ENCODE measurements around the gene EIF2S2.

DNA sequence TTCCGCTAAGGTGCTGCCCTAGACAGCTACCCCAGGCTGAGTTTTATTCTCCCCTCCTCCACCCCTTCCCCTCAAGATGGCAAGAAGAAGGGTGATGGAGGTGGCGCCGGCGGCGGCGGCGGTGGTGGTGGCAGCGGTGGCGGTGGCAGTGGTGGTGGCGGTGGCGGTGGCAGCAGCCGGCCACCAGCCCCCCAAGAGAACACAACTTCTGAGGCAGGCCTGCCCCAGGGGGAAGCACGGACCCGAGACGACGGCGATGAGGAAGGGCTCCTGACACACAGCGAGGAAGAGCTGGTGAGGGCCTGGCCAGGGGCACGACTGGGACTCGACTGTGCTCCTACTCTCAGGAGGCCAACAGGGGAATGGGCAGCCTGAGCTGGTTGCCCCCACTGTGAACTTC is 35.1 kb downstream of the EIF2S2 start:
- TF ChIP-seq EZH2 (IDR thresholded peaks at IDR 0.05) (no peak), POLR2A (IDR thresholded peaks at IDR 0.05; ENCODE audit: borderline replicate concordance, extremely low read depth, insufficient read depth, insufficient read length) (no peak), EGR1 (IDR thresholded peaks at IDR 0.05; ENCODE audit: low read depth) (no peak), YY1 (IDR thresholded peaks at IDR 0.05; ENCODE audit: extremely low read depth, insufficient replicate concordance, low read depth, low read length) (no peak), EZH2phosphoT487 (IDR thresholded peaks at IDR 0.05; ENCODE audit: borderline replicate concordance) (no peak), SP1 (IDR thresholded peaks at IDR 0.05; ENCODE audit: low read depth) (no peak), FOSL1 (IDR thresholded peaks at IDR 0.05; ENCODE audit: low read depth) (no peak), POLR2AphosphoS5 (IDR thresholded peaks at IDR 0.05; ENCODE audit: low read depth, low read length) (no peak), RAD21 (IDR thresholded peaks at IDR 0.05; ENCODE audit: low read depth) (no peak), CBX3 (IDR thresholded peaks at IDR 0.05; ENCODE audit: low read depth) (no peak)
- TF ChIP-seq, protein P1, sequence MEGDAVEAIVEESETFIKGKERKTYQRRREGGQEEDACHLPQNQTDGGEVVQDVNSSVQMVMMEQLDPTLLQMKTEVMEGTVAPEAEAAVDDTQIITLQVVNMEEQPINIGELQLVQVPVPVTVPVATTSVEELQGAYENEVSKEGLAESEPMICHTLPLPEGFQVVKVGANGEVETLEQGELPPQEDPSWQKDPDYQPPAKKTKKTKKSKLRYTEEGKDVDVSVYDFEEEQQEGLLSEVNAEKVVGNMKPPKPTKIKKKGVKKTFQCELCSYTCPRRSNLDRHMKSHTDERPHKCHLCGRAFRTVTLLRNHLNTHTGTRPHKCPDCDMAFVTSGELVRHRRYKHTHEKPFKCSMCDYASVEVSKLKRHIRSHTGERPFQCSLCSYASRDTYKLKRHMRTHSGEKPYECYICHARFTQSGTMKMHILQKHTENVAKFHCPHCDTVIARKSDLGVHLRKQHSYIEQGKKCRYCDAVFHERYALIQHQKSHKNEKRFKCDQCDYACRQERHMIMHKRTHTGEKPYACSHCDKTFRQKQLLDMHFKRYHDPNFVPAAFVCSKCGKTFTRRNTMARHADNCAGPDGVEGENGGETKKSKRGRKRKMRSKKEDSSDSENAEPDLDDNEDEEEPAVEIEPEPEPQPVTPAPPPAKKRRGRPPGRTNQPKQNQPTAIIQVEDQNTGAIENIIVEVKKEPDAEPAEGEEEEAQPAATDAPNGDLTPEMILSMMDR (IDR thresholded peaks at IDR 0.05 in 2 of 3, conservative IDR thresholded peaks at IDR 0.05 in 1 of 3; ENCODE audit: borderline replicate concordance in 1 of 3, insufficient read depth in 1 of 3, low read depth in 2 of 3, low read length in 2 of 3) = no peak

Data from HCT116 (cell line).